NCI-H1436 treated with DMSO at 0.1 percent for 48 hours (cell line): ENCODE measurements around the gene PRKAR2B.
"Not testable (repeated sequence)": the region's sequence is repeated elsewhere in the genome, so short reads cannot be mapped to it uniquely, and the experiment has no call there.

ENCODE experiments used
- DNase-seq: peaks from one replicate; lab custom pipeline; 2025; lab: John Stamatoyannopoulos, UW

The PRKAR2B gene

GRCh38 chr7:107027208-107027607, 17.3 kb upstream of the PRKAR2B start:
- DNase-seq, result no peak

GRCh38 chr7:107029061-107029763, 15.3 kb upstream of the PRKAR2B start:
- no peak for DNase-seq

GRCh38 chr7:107029764-107030286, 14.7 kb upstream of the PRKAR2B start:
- DNase-seq, result no peak

GRCh38 chr7:107032050-107032449, 12.5 kb upstream of the PRKAR2B start:
- no peak for DNase-seq

GRCh38 chr7:107032720-107033438, 11.6 kb upstream of the PRKAR2B start:
- no peak for DNase-seq

GRCh38 chr7:107034553-107034952, 10.0 kb upstream of the PRKAR2B start:
- no peak for DNase-seq

GRCh38 chr7:107035446-107035845, 9.1 kb upstream of the PRKAR2B start:
- no peak for DNase-seq

GRCh38 chr7:107036535-107036934, 8.0 kb upstream of the PRKAR2B start:
- no peak for DNase-seq

- no peak for DNase-seq
Observed at GRCh38 chr7:107037717-107038603, 6.5 kb upstream of the PRKAR2B start.

GRCh38 chr7:107039199-107039900, 5.2 kb upstream of the PRKAR2B start:
- no peak for DNase-seq

- DNase-seq, result no peak
Observed at GRCh38 chr7:107041097-107041496, 3.4 kb upstream of the PRKAR2B start.

- not testable (repeated sequence) for DNase-seq
Observed at GRCh38 chr7:107041764-107042163, 2.7 kb upstream of the PRKAR2B start.

- DNase-seq, result not testable (repeated sequence)
Observed at GRCh38 chr7:107042326-107042910, 2.1 kb upstream of the PRKAR2B start.

GRCh38 chr7:107043491-107043890, 1.0 kb upstream of the PRKAR2B start:
- no peak for DNase-seq

GRCh38 chr7:107043921-107044346, 571 bp upstream of the PRKAR2B start:
- no peak for DNase-seq

GRCh38 chr7:107045195-107045960, 873 bp downstream of the PRKAR2B start:
- DNase-seq, result no peak

GRCh38 chr7:107045980-107046379, 1.5 kb downstream of the PRKAR2B start:
- DNase-seq, result no peak

- no peak for DNase-seq
Observed at GRCh38 chr7:107046491-107047259, 2.2 kb downstream of the PRKAR2B start.

- DNase-seq, result no peak
Observed at GRCh38 chr7:107047902-107048782, 3.6 kb downstream of the PRKAR2B start.
